ENCODE data around the gene TAAR1.

- no peak for TF ChIP-seq CTCF (IDR thresholded peaks at IDR 0.05)
- TF ChIP-seq EZH2 (IDR thresholded peaks at IDR 0.05; ENCODE audit: borderline replicate concordance, insufficient read depth, low read depth, low read length, poor library complexity, severe bottlenecking), result no peak
These were observed 39.6 kb upstream of the TAAR1 start for GRCh38 chr6:132698608-132699007.

All from B cell (primary cell).